HCT116 (cell line): ENCODE results near the gene TNFAIP8.

Source experiments
- CTCF ChIP-seq, 3 experiments: fragments of 200-600 bp in 1 of 3; sonication (generic) in 1 of 3; IDR thresholded peaks in 2 of 3; conservative IDR thresholded peaks in 1 of 3; 2 replicates each; pipeline ENCODE4 v1.5.1; 2012 to 2017; ENCODE audit warnings: low read depth in 2 of 3, low read length in 2 of 3, antibody characterized with exemption in 1 of 3, borderline replicate concordance in 1 of 3, control low read depth in 1 of 3, mild to moderate bottlenecking in 1 of 3, mixed read lengths in 1 of 3, mixed run types in 1 of 3, moderate library complexity in 1 of 3; ENCODE audit not compliant: insufficient read depth in 1 of 3
- EZH2phosphoT487 ChIP-seq: fragments of 200-600 bp; IDR thresholded peaks from 2 replicates; pipeline ENCODE4 v1.6.1; 2018; ENCODE audit warnings: antibody characterized with exemption, borderline replicate concordance

DNA sequence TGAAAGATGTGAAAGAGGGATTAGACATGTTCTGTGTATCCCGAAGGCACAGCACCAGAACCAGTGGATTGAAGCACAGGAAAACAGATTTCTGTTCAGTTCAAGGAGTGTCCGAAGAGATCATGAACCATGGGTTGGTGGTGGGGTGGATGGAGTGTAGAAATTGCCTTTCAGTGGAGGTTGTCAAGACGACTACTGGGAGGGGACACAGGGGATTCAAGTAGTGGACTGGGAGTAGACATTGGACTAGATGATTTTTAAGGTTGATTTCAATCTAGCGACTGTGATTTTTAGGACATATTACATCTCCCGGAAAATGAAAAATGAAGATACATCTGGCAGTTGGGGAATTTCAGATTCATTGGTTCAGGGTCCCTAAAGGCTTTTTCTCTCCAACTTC is 35.9 kb upstream of the TNFAIP8 start:
- no peak for TF ChIP-seq CTCF (IDR thresholded peaks at IDR 0.05 in 2 of 3, conservative IDR thresholded peaks at IDR 0.05 in 1 of 3; ENCODE audit: borderline replicate concordance in 1 of 3, insufficient read depth in 1 of 3, low read depth in 2 of 3, low read length in 2 of 3)
- no peak for TF ChIP-seq EZH2phosphoT487
